Pancreas (tissue), 10 donors: ENCODE measurements around the gene PYCR2. TPM values are rescaled to one million over a fixed set of nuclear protein-coding genes. Genes with fewer than 3 reads are reported as not detected.

Source experiments
- ATAC-seq, 4 donors: fragments of 200-7000 bp; cut with Tn5 transposase; one replicate each; pipeline versions ENCODE4 v1.8.0 to v1.9.1; 2020; ENCODE audit warnings: mild to moderate bottlenecking in 4 of 4, moderate library complexity in 4 of 4
- DNase-seq, 6 donors: peaks; one replicate each; pipeline ENCODE4 v3.0.0-alpha.2; 2020
- FAIRE-seq: peaks from 2 replicates; lab custom pipeline; 2012; peaks lifted over from hg19 to GRCh38; lab: Jason Lieb, UNC
- H3K27ac ChIP-seq, 4 donors: fragments of 200-600 bp; sonication (generic); 1 replicate in 3 of 4; 2 replicates in 1 of 4; pipeline versions ENCODE4 v1.5.0 to v1.8.0; 2020
- H3K27me3 ChIP-seq, 4 donors: fragments of 200-600 bp; one replicate each; pipeline ENCODE4 v1.8.0; 2021
- H3K36me3 ChIP-seq, 3 donors: fragments of 200-600 bp; sonication (generic) in 1 of 3; one replicate each; pipeline versions ENCODE4 v1.5.0 to v1.8.0; 2020 to 2021
- H3K4me1 ChIP-seq, 3 donors: fragments of 200-600 bp; one replicate each; pipeline ENCODE4 v1.8.0; 2021
- H3K4me3 ChIP-seq, 4 donors: fragments of 200-600 bp; sonication (generic) in 2 of 4; one replicate each; pipeline versions ENCODE4 v1.5.0 to v1.8.0; 2020 to 2021
- H3K9me3 ChIP-seq, 4 donors: fragments of 200-600 bp; one replicate each; pipeline ENCODE4 v1.8.0; 2021
- CTCF ChIP-seq, 4 donors: fragments of 200-600 bp; sonication (generic) in 3 of 4; IDR thresholded peaks; one replicate each; pipeline versions ENCODE4 v1.5.0 to v1.8.0; 2021; ENCODE audit warnings: antibody characterized with exemption in 4 of 4
- WGBS, 2 donors: extraction: QIAGEN DNeasy Blood & Tissue Kit; methylation state at CpG; one replicate each; pipeline ENCODE4 v1.1.7; 2013; 5-methylcytosine and 5-hydroxymethylcytosine counted together
- intact Hi-C, 3 donors: fragments of 100-400 bp; cut with DNase I; formaldehyde crosslinking; loops; one replicate each; pipeline versions ENCODE4 v1.11.1 to v1.14.2; 2022
- polyA plus RNA-seq, 2 donors: library from polyadenylated mRNA; stranded (reverse); fragments of 200-250 nt; gene quantifications; one replicate each; pipeline ENCODE4 v1.2.3, GENCODE V29; 2013
- total RNA-seq, 6 donors: library from RNA; stranded (reverse); fragmentation: NEBNext Ultra II Directional in 4 of 6; extraction: Animal tissue kit (Norgen Biotek cat#: 25700) in 4 of 6; gene quantifications; one replicate each; pipeline versions ENCODE4 v1.2.1 to v1.2.4, GENCODE V29; 2021 to 2023
- donor health status: healthy with polysubstance abuse.
- donor health status: DM: no; HTN: no; CAD: no; lungs with moderate emphysema.
- donor health status: DM: no; HTN: no; CAD: no.
- donor health status: control.
- donor health status: control.
- donor health status: Bipolar disorder and iron deficiency.
- donor health status: DM: yes; HTN: yes; CAD: no.
- donor health status: DM: no; HTN: no; CAD: no.
- donor health status: DM: no; HTN: no; CAD: no.
- donor health status: DM: yes; HTN: yes; CAD: no.

The PYCR2 gene
- total and polyA plus RNA-seq, 8 donors, result 21.3 to 88.9 (median 34.7) TPM

DNA sequence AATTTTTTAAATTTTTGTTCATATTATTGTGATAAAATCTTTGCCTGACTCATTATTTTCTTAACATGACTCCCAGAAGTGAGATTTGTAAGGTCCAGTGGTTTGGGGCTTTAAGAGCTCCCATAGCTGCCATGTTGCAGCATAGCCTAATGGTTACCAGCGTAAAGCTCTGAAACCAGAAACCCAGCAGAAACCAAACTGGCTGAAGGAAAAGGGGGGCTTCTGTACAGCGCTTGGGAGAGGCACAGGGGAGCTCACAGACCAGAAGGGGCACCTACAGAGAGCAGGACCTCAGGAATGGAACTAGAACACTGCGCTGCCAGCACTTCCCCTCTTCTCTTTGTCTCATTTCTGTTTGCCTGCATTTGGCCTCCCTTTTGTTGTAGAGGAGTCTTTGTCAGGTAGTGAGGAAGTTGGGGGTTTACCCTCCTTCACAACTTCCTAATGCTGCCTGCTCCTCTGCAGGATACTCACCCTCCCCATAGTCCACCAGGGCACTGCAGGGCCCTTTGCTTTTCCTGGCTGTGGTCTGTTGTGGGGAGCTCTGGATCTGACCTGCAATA, 2.6 kb upstream of the PYCR2 start:
- ATAC-seq, result no peak
- WGBS, 2 donors, result 86 to 88% methylated on average over 3 of the region's 3 CpGs
- no peak for FAIRE-seq
- no peak overlapping the region for H3K4me3 ChIP-seq
- H3K27ac ChIP-seq, result no peak overlapping the region
- peaks cover 4 to 16% (median 11%) of the 10 kb centered on the region in 3 donors for H3K4me1 ChIP-seq
- H3K36me3 ChIP-seq, result peaks cover 0 to 3% (median 0%) of the 10 kb centered on the region in 3 donors
- intact Hi-C loops, result no loop called here
- DNase-seq, result no peak
- no peaks in the 10 kb centered on the region for H3K27me3 ChIP-seq
- H3K9me3 ChIP-seq, result no peaks in the 10 kb centered on the region
- TF ChIP-seq CTCF (IDR thresholded peaks at IDR 0.05), result no peak

GRCh38 chr1:225923381-225923691, 714 bp downstream of the PYCR2 start:
- Histone ChIP-seq H3K27me3 (no peaks in the 10 kb centered on the region), H3K9me3 (no peaks in the 10 kb centered on the region), H3K36me3 (peaks cover 0 to 10% (median 0%) of the 10 kb centered on the region in 3 donors), H3K4me3 (peak overlapping the region; percentile 83 to 94 (median 90)), H3K4me1 (peaks cover 9 to 31% (median 11%) of the 10 kb centered on the region in 3 donors), H3K27ac (peak overlapping the region; percentile 86 to 93 (median 92))
- 1 to 3% methylated on average over 8 of the region's 8 CpGs for WGBS, 2 donors
- peak in 2 of 4 donors; percentile 10 to 17 for ATAC-seq
- peak in 1 of 6 donors; percentile 46 for DNase-seq
- FAIRE-seq, result no peak
- no peak for TF ChIP-seq CTCF (IDR thresholded peaks at IDR 0.05)
- intact Hi-C loops, result no loop called here

GRCh38 chr1:225921734-225922709, 2.0 kb downstream of the PYCR2 start:
- Histone ChIP-seq H3K4me3 (peak overlapping the region in 1 of 4 donors; percentile 94), H3K4me1 (peaks cover 9 to 31% (median 11%) of the 10 kb centered on the region in 3 donors), H3K27ac (peak overlapping the region; percentile 86 to 93 (median 92)), H3K36me3 (peaks cover 0 to 14% (median 0%) of the 10 kb centered on the region in 3 donors), H3K9me3 (no peaks in the 10 kb centered on the region), H3K27me3 (no peaks in the 10 kb centered on the region)
- DNase-seq, result peak in 4 of 6 donors; percentile 67 to 81 (median 71)
- intact Hi-C loops, result no loop called here
- WGBS, 2 donors, result 76 to 83% methylated on average over 23 of the region's 23 CpGs
- ATAC-seq, result peak; percentile 9 to 30 (median 18)
- no peak for FAIRE-seq
- TF ChIP-seq CTCF (IDR thresholded peaks at IDR 0.05), result no peak

GRCh38 chr1:225919906-225920305, 4.1 kb downstream of the PYCR2 start:
- intact Hi-C loops, result no loop called here
- H3K4me3 ChIP-seq, result no peak overlapping the region
- 8 to 13% methylated on average over 5 of the region's 5 CpGs for WGBS, 2 donors
- TF ChIP-seq CTCF (IDR thresholded peaks at IDR 0.05), result no peak
- DNase-seq (peak; percentile 81 to 92 (median 88)), FAIRE-seq (no peak), ATAC-seq (peak; percentile 27 to 54 (median 48))
- peak overlapping the region in 3 of 4 donors; percentile 53 to 91 (median 73) for H3K27ac ChIP-seq
- H3K36me3 ChIP-seq, result peaks cover 0 to 14% (median 0%) of the 10 kb centered on the region in 3 donors
- H3K9me3 ChIP-seq, result no peaks in the 10 kb centered on the region
- H3K4me1 ChIP-seq, result peaks cover 9 to 30% (median 11%) of the 10 kb centered on the region in 3 donors
- no peaks in the 10 kb centered on the region for H3K27me3 ChIP-seq
